Esophagus squamous epithelium (tissue), 5 donors: ENCODE results near the gene RUFY1. TPM values are rescaled to one million over a fixed set of nuclear protein-coding genes. Genes with fewer than 3 reads are reported as not detected.
A peak's percentile ranks its signal among the peaks of the same experiment; 100 is the strongest.
"Not testable (repeated sequence)": the region's sequence is repeated elsewhere in the genome, so short reads cannot be mapped to it uniquely, and the experiment has no call there.

ENCODE experiments used
- DNase-seq: peaks from one replicate; lab custom pipeline; 2025; lab: John Stamatoyannopoulos, UW
- H3K27ac ChIP-seq, 4 donors: fragments of 200-600 bp; sonication (generic); one replicate each; pipeline ENCODE4 v1.5.1; 2016 to 2019; ENCODE audit warnings: mild to moderate bottlenecking in 1 of 4
- H3K27me3 ChIP-seq, 4 donors: fragments of 200-600 bp; sonication (generic); 1 replicate in 3 of 4; 2 replicates in 1 of 4; pipeline versions ENCODE4 v1.5.1 to v1.6.0; 2017 to 2021; ENCODE audit warnings: antibody characterized with exemption in 1 of 4
- H3K36me3 ChIP-seq, 3 donors: fragments of 200-600 bp; sonication (generic); one replicate each; pipeline ENCODE4 v1.5.1; 2016 to 2019
- H3K4me1 ChIP-seq, 3 donors: fragments of 200-600 bp; sonication (generic); one replicate each; pipeline ENCODE4 v1.5.1; 2017 to 2019
- H3K4me3 ChIP-seq, 4 donors: fragments of 200-600 bp; sonication (generic); 1 replicate in 3 of 4; 2 replicates in 1 of 4; pipeline ENCODE4 v1.5.1; 2016 to 2019; ENCODE audit warnings: mild to moderate bottlenecking in 2 of 4, moderate library complexity in 1 of 4
- H3K9me3 ChIP-seq, 3 donors: fragments of 200-600 bp; sonication (generic); one replicate each; pipeline ENCODE4 v1.5.1; 2016 to 2019
- POLR2A ChIP-seq, 4 donors: fragments of 450-650 bp; IDR thresholded peaks; one replicate each; pipeline ENCODE4 v1.6.1; 2017; ENCODE audit warnings: antibody characterized with exemption in 4 of 4, mild to moderate bottlenecking in 4 of 4, moderate library complexity in 3 of 4
- WGBS, 2 donors: methylation state at CpG; one replicate each; pipeline ENCODE4 v1.1.5; 2018; 5-methylcytosine and 5-hydroxymethylcytosine counted together
- intact Hi-C: fragments of 100-400 bp; cut with DNase I; formaldehyde crosslinking; loops from one replicate; pipeline ENCODE4 v1.15.0; 2022
- total RNA-seq, 4 donors: library from RNA; depleted of rRNA; stranded (reverse); fragments of >200 nt; gene quantifications; one replicate each; pipeline ENCODE4 v1.1.0, GENCODE V29; 2016
- TF ChIP-seq, protein P1 (sequence below), 6 experiments: fragments of 450-650 bp in 4 of 6; fragments of 200-600 bp in 2 of 6; sonication (generic) in 2 of 6; IDR thresholded peaks; one replicate each; pipeline ENCODE4 v1.5.1; 2016 to 2019; ENCODE audit warnings: antibody characterized with exemption in 6 of 6, mild to moderate bottlenecking in 4 of 6, moderate library complexity in 4 of 6
- donor health status: DM: yes; HTN: yes; CAD: no.

Gene RUFY1
- total RNA-seq, 4 donors from 2014 or later, result 27.1 to 63.8 (median 45.8) TPM

DNA sequence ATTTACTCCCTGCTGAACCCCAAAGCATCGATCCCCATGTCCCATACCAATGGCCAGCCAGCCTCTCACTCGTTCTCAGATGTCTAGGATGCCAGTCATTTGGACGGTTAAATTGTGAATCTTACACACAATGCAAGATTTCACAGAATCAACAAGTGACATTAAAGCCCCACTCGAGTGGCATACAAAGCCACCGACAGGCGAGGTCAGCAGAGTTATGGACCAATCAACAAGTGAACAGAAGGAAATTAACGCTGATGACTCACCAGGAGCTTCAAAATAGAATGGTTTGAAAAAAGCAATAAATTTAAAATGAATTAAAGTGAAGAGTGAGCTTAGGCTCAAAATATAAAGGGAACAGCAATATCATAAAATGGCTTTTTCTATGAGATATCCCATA, 8.2 kb upstream of the RUFY1 start:
- H3K27ac ChIP-seq, result no peak overlapping the region
- no peaks in the 10 kb centered on the region for H3K4me1 ChIP-seq
- no peak overlapping the region for H3K4me3 ChIP-seq
- no peaks in the 10 kb centered on the region for H3K9me3 ChIP-seq
- no peaks in the 10 kb centered on the region for H3K27me3 ChIP-seq
- H3K36me3 ChIP-seq, result no peaks in the 10 kb centered on the region
- TF ChIP-seq, protein P1, sequence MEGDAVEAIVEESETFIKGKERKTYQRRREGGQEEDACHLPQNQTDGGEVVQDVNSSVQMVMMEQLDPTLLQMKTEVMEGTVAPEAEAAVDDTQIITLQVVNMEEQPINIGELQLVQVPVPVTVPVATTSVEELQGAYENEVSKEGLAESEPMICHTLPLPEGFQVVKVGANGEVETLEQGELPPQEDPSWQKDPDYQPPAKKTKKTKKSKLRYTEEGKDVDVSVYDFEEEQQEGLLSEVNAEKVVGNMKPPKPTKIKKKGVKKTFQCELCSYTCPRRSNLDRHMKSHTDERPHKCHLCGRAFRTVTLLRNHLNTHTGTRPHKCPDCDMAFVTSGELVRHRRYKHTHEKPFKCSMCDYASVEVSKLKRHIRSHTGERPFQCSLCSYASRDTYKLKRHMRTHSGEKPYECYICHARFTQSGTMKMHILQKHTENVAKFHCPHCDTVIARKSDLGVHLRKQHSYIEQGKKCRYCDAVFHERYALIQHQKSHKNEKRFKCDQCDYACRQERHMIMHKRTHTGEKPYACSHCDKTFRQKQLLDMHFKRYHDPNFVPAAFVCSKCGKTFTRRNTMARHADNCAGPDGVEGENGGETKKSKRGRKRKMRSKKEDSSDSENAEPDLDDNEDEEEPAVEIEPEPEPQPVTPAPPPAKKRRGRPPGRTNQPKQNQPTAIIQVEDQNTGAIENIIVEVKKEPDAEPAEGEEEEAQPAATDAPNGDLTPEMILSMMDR (IDR thresholded peaks at IDR 0.05), result no peak
- no peak for TF ChIP-seq POLR2A (IDR thresholded peaks at IDR 0.05)
- 75 to 90% methylated on average over 7 of the region's 7 CpGs for WGBS, 2 donors
- intact Hi-C loops, result no loop called here
- DNase-seq, result no peak

DNA sequence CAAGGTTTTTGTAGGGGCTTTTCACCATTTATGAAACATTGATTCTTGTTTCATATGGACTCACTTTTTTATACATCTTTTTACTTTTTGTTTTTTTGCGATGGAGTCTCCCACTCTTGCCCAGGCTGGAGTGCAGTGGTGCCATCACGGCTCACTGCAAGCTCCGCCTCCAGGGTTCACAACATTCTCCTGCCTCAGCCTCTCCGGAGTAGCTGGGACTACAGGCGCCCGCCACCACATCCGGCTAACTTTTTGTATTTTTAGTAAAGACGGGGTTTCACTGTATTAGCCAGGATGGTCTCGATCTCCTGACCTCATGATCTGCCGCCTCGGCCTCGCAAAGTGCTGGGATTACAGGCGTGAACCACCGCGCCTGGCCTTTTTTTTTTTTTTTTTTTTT, 7.1 kb upstream of the RUFY1 start:
- not testable (repeated sequence) for H3K9me3 ChIP-seq

DNA sequence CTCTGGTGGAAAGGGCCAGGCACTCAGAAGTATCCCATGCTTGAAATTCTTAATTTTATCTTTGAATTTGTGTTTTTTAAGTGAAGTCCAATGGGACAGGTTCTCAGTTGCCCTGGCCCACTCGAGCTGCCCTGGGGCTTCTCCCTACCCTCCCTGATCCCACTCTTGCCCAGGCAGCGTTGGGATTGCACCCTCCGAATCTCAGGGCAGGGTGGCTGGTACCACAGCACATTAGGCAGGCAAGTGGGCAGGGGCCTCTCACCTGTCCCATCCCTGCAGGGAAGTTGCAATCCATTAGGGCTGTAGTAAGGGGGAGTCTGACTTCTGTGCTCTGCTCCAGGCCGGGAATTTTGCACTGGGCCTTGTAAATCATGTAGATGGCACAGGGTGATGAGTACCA, 2.7 kb downstream of the RUFY1 start:
- intact Hi-C loops, result loop anchor here (5.0 kb wide), 1 partner anchor 69 kb away; the partner anchor contains the start of gene HNRNPH1
- TF ChIP-seq POLR2A (IDR thresholded peaks at IDR 0.05), result no peak
- TF ChIP-seq, protein P1 (IDR thresholded peaks at IDR 0.05), result no peak
- H3K4me1 ChIP-seq, result peaks cover 12 to 77% (median 34%) of the 10 kb centered on the region in 3 donors
- H3K4me3 ChIP-seq, result no peak overlapping the region
- no peaks in the 10 kb centered on the region for H3K9me3 ChIP-seq
- no peaks in the 10 kb centered on the region for H3K36me3 ChIP-seq
- no peak for DNase-seq
- 81 to 86% methylated on average over 2 to 4 of the region's 4 CpGs for WGBS, 2 donors
- H3K27me3 ChIP-seq, result no peaks in the 10 kb centered on the region
- H3K27ac ChIP-seq, result peak overlapping the region in 3 of 4 donors; percentile 67 to 83 (median 79)

More for the DNA sequence above, 7.1 kb upstream of the RUFY1 start:
- H3K27ac ChIP-seq, DNase-seq, H3K4me1 ChIP-seq, H3K4me3 ChIP-seq, H3K27me3 ChIP-seq, intact Hi-C loops, H3K36me3 ChIP-seq: not testable (repeated sequence)
- 81 to 90% methylated on average over 15 of the region's 15 CpGs for WGBS, 2 donors

DNA sequence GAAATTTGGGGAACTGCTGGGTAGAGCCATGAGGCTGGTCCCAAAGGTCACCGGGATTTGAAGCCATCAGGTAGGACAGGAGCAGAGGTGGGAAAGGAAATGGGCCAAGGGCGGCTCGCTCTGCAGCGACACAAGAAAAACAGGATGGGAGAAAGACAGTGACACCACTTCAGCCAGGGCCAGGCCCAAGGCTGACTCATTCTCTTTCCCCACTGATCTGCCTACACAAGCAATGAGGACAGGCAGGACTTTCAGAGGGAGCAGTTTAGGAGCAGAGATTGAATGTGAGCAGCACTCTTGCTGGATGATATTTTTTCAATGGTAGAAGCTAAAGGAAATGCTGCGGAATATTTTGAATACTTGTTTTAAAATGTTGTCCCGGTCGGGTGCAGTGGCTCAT, 3.5 kb downstream of the RUFY1 start:
- peak overlapping the region; percentile 37 to 83 (median 73) for H3K27ac ChIP-seq

DNA sequence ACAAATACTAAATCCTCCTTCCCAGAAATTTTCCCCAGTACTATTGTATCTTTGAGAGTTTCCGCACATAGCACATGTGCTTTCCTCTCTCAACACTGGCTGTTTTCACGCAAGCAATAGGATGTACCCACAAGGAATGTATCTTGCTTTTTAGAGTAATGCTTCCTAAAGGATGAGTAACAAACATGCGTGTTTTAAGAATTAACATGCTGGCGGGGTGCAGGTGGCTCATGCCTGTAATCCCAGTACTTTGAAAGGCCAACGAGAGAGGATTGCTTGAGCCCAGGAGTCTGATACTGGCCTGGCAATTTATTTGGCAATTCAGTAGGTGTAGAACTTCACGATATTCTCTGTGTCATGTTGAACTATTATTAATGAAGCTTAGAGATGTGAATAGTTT, 4.6 kb downstream of the RUFY1 start:
- H3K27me3 ChIP-seq, result no peaks in the 10 kb centered on the region
- H3K27ac ChIP-seq, result peak overlapping the region in 2 of 4 donors; percentile 14 to 83
- H3K36me3 ChIP-seq, result no peaks in the 10 kb centered on the region
- H3K4me1 ChIP-seq, result peaks cover 15 to 84% (median 28%) of the 10 kb centered on the region in 3 donors
- 87 to 97% methylated on average over 6 of the region's 6 CpGs for WGBS, 2 donors
- no peaks in the 10 kb centered on the region for H3K9me3 ChIP-seq
- no peak for DNase-seq
- no peak overlapping the region for H3K4me3 ChIP-seq
- no peak for TF ChIP-seq POLR2A (IDR thresholded peaks at IDR 0.05)
- TF ChIP-seq, protein P1 (IDR thresholded peaks at IDR 0.05), result no peak
- intact Hi-C loops, result loop anchor here (5.0 kb wide), 1 partner anchor 67 kb away; the partner anchor contains the start of gene HNRNPH1

More for the DNA sequence above, 3.5 kb downstream of the RUFY1 start:
- Histone ChIP-seq H3K4me3 (no peak overlapping the region), H3K27me3 (no peaks in the 10 kb centered on the region), H3K9me3 (no peaks in the 10 kb centered on the region), H3K4me1 (peaks cover 12 to 85% (median 34%) of the 10 kb centered on the region in 3 donors), H3K36me3 (no peaks in the 10 kb centered on the region)
- intact Hi-C loops, result loop anchor here (5.0 kb wide), 1 partner anchor 68 kb away; the partner anchor contains the start of gene HNRNPH1
- DNase-seq, result no peak
- 59 to 60% methylated on average over 7 of the region's 7 CpGs for WGBS, 2 donors
- TF ChIP-seq, protein P1 (IDR thresholded peaks at IDR 0.05), result no peak
- no peak for TF ChIP-seq POLR2A (IDR thresholded peaks at IDR 0.05)

DNA sequence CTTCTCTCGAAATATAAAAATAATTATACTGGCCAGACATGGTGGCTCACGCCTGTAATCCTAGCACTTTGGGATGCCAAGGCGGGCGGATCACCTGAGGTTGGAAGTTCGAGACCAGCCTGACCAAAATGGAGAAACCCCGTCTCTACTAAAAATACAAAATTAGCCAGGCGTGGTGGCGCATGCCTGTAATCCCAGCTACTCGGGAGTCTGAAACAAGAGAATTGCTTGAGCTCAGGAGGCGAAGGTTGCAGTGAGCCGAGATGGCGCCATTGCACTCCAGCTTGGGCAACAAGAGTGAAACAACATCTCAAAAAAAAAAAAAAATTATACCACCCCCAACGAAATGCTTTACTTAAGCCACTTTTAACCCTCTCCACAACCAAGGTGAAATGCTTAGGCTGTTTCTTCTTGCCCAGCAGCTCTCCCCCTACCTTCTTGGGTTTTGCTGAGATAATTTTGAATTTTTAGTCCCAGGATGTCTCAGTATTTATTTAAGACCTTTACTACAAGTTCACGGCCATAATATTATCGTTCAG, 8.0 kb downstream of the RUFY1 start:
- Histone ChIP-seq H3K4me1 (peaks cover 11 to 72% (median 17%) of the 10 kb centered on the region in 3 donors), H3K36me3 (peaks cover 8 to 28% (median 10%) of the 10 kb centered on the region in 3 donors), H3K27ac (peak overlapping the region in 3 of 4 donors; percentile 77 to 88 (median 88)), H3K4me3 (peak overlapping the region in 2 of 4 donors; percentile 36 to 72)
- intact Hi-C loops, H3K27me3 ChIP-seq, DNase-seq, H3K9me3 ChIP-seq: not testable (repeated sequence)
- WGBS, 2 donors, result 78 to 86% methylated on average over 15 of the region's 15 CpGs
